Measurements from ENCODE around the gene CAPSL.

The CAPSL gene

GRCh38 chr5:35878079-35878478 is 60.3 kb downstream of the CAPSL start:
- Histone ChIP-seq H3K4me3 (no peak overlapping the region), H3K4me1 (no peaks in the 10 kb centered on the region), H3K9me3 (no peaks in the 10 kb centered on the region), H3K36me3 (replicated peaks) (no peaks in the 10 kb centered on the region), H3K27me3 (ENCODE audit: low read depth) (no peaks in the 10 kb centered on the region)
- no peak for DNase-seq (ENCODE audit: low spot score in 2 of 2)
- in situ Hi-C loops (cut with MboI; ENCODE audit: low sequenced_read_pairs): no loop called here

GRCh38 chr5:35877655-35878054 is 60.8 kb downstream of the CAPSL start:
- Histone ChIP-seq H3K36me3 (replicated peaks) (no peaks in the 10 kb centered on the region), H3K27me3 (ENCODE audit: low read depth) (no peaks in the 10 kb centered on the region), H3K9me3 (no peaks in the 10 kb centered on the region), H3K4me1 (no peaks in the 10 kb centered on the region), H3K4me3 (no peak overlapping the region)
- in situ Hi-C loops (cut with MboI; ENCODE audit: low sequenced_read_pairs): no loop called here
- no peak for DNase-seq (ENCODE audit: low spot score in 2 of 2)

- DNase-seq (ENCODE audit: low spot score in 2 of 2): no peak
- Histone ChIP-seq H3K4me3 (no peak overlapping the region), H3K36me3 (replicated peaks) (no peaks in the 10 kb centered on the region), H3K4me1 (no peaks in the 10 kb centered on the region), H3K27me3 (ENCODE audit: low read depth) (no peaks in the 10 kb centered on the region), H3K9me3 (no peaks in the 10 kb centered on the region)
- in situ Hi-C loops (cut with MboI; ENCODE audit: low sequenced_read_pairs): no loop called here
Observed at GRCh38 chr5:35876922-35877321, 61.5 kb downstream of the CAPSL start.

GRCh38 chr5:35876454-35876853 is 62.0 kb downstream of the CAPSL start:
- H3K4me3 ChIP-seq: no peak overlapping the region
- H3K36me3 ChIP-seq (replicated peaks): no peaks in the 10 kb centered on the region
- no peak for DNase-seq (ENCODE audit: low spot score in 2 of 2)
- H3K9me3 ChIP-seq: no peaks in the 10 kb centered on the region
- in situ Hi-C loops (cut with MboI; ENCODE audit: low sequenced_read_pairs): no loop called here
- H3K27me3 ChIP-seq (ENCODE audit: low read depth): no peaks in the 10 kb centered on the region
- no peaks in the 10 kb centered on the region for H3K4me1 ChIP-seq

- H3K27me3 ChIP-seq (ENCODE audit: low read depth): no peaks in the 10 kb centered on the region
- H3K4me3 ChIP-seq: no peak overlapping the region
- DNase-seq (ENCODE audit: low spot score in 2 of 2): no peak
- no peaks in the 10 kb centered on the region for H3K4me1 ChIP-seq
- no peaks in the 10 kb centered on the region for H3K36me3 ChIP-seq (replicated peaks)
- no peaks in the 10 kb centered on the region for H3K9me3 ChIP-seq
- in situ Hi-C loops (cut with MboI; ENCODE audit: low sequenced_read_pairs): no loop called here
Observed at GRCh38 chr5:35870605-35871004, 67.8 kb downstream of the CAPSL start.

GRCh38 chr5:35869685-35870277 is 68.6 kb downstream of the CAPSL start:
- Histone ChIP-seq H3K4me3 (no peak overlapping the region), H3K36me3 (replicated peaks) (no peaks in the 10 kb centered on the region), H3K27me3 (ENCODE audit: low read depth) (no peaks in the 10 kb centered on the region), H3K9me3 (peaks cover 4% of the 10 kb centered on the region; the same call in 1 of the 2 replicates), H3K4me1 (no peaks in the 10 kb centered on the region)
- in situ Hi-C loops (cut with MboI; ENCODE audit: low sequenced_read_pairs): no loop called here
- DNase-seq (ENCODE audit: low spot score in 2 of 2): no peak

- in situ Hi-C loops (cut with MboI; ENCODE audit: low sequenced_read_pairs): no loop called here
- Histone ChIP-seq H3K4me1 (no peaks in the 10 kb centered on the region), H3K4me3 (no peak overlapping the region), H3K27me3 (ENCODE audit: low read depth) (no peaks in the 10 kb centered on the region), H3K9me3 (peaks cover 4% of the 10 kb centered on the region; the same call in 1 of the 2 replicates), H3K36me3 (replicated peaks) (no peaks in the 10 kb centered on the region)
- DNase-seq (ENCODE audit: low spot score in 2 of 2): no peak
Observed at GRCh38 chr5:35867998-35868397, 70.4 kb downstream of the CAPSL start.

- Histone ChIP-seq H3K27me3 (ENCODE audit: low read depth) (no peaks in the 10 kb centered on the region), H3K36me3 (replicated peaks) (no peaks in the 10 kb centered on the region), H3K4me3 (no peak overlapping the region), H3K9me3 (peaks cover 4% of the 10 kb centered on the region; the same call in 1 of the 2 replicates), H3K4me1 (peaks cover 29% of the 10 kb centered on the region)
- in situ Hi-C loops (cut with MboI; ENCODE audit: low sequenced_read_pairs): no loop called here
- DNase-seq (ENCODE audit: low spot score in 2 of 2): no peak
Observed at GRCh38 chr5:35863159-35863558, 75.3 kb downstream of the CAPSL start.

GRCh38 chr5:35862126-35862525 is 76.3 kb downstream of the CAPSL start:
- DNase-seq (ENCODE audit: low spot score in 2 of 2): no peak
- in situ Hi-C loops (cut with MboI; ENCODE audit: low sequenced_read_pairs): no loop called here
- Histone ChIP-seq H3K27me3 (ENCODE audit: low read depth) (no peaks in the 10 kb centered on the region), H3K4me3 (no peak overlapping the region), H3K36me3 (replicated peaks) (no peaks in the 10 kb centered on the region), H3K4me1 (peaks cover 40% of the 10 kb centered on the region), H3K9me3 (peaks cover 4% of the 10 kb centered on the region; the same call in 1 of the 2 replicates)

GRCh38 chr5:35861718-35862117 is 76.7 kb downstream of the CAPSL start:
- H3K9me3 ChIP-seq: peaks cover 4% of the 10 kb centered on the region; the same call in 1 of the 2 replicates
- no peaks in the 10 kb centered on the region for H3K27me3 ChIP-seq (ENCODE audit: low read depth)
- peaks cover 42% of the 10 kb centered on the region for H3K4me1 ChIP-seq
- no peak for DNase-seq (ENCODE audit: low spot score in 2 of 2)
- H3K36me3 ChIP-seq (replicated peaks): no peaks in the 10 kb centered on the region
- in situ Hi-C loops (cut with MboI; ENCODE audit: low sequenced_read_pairs): no loop called here
- no peak overlapping the region for H3K4me3 ChIP-seq

- DNase-seq (ENCODE audit: low spot score in 2 of 2): peak; percentile 38 to 40
- H3K36me3 ChIP-seq (replicated peaks): no peaks in the 10 kb centered on the region
- H3K4me3 ChIP-seq: no peak overlapping the region
- no peaks in the 10 kb centered on the region for H3K27me3 ChIP-seq (ENCODE audit: low read depth)
- in situ Hi-C loops (cut with MboI; ENCODE audit: low sequenced_read_pairs): no loop called here
- peaks cover 44% of the 10 kb centered on the region for H3K4me1 ChIP-seq
- peaks cover 4% of the 10 kb centered on the region; the same call in 1 of the 2 replicates for H3K9me3 ChIP-seq
Observed at GRCh38 chr5:35860686-35861085, 77.7 kb downstream of the CAPSL start.

GRCh38 chr5:35859101-35859661 is 79.2 kb downstream of the CAPSL start:
- in situ Hi-C loops (cut with MboI; ENCODE audit: low sequenced_read_pairs): no loop called here
- DNase-seq (ENCODE audit: low spot score in 2 of 2): peak; percentile 52 to 59
- peaks cover 44% of the 10 kb centered on the region for H3K4me1 ChIP-seq
- no peak overlapping the region for H3K4me3 ChIP-seq
- no peaks in the 10 kb centered on the region for H3K36me3 ChIP-seq (replicated peaks)
- H3K27me3 ChIP-seq (ENCODE audit: low read depth): no peaks in the 10 kb centered on the region
- no peaks in the 10 kb centered on the region for H3K9me3 ChIP-seq

GRCh38 chr5:35857606-35858205 is 80.7 kb downstream of the CAPSL start:
- no peaks in the 10 kb centered on the region for H3K27me3 ChIP-seq (ENCODE audit: low read depth)
- no peaks in the 10 kb centered on the region for H3K9me3 ChIP-seq
- peak in 1 of 2 experiments; percentile 12 for DNase-seq (ENCODE audit: low spot score in 2 of 2)
- H3K36me3 ChIP-seq (replicated peaks): no peaks in the 10 kb centered on the region
- in situ Hi-C loops (cut with MboI; ENCODE audit: low sequenced_read_pairs): no loop called here
- no peak overlapping the region for H3K4me3 ChIP-seq
- H3K4me1 ChIP-seq: peaks cover 44% of the 10 kb centered on the region

- H3K4me3 ChIP-seq: no peak within 1 kb of the TSS
- H3K27me3 ChIP-seq (ENCODE audit: low read depth): no peaks in the 10 kb centered on the region
- H3K4me1 ChIP-seq: peaks cover 44% of the 10 kb centered on the region
- no peaks in the 10 kb centered on the region for H3K9me3 ChIP-seq
- in situ Hi-C loops (cut with MboI; ENCODE audit: low sequenced_read_pairs): no loop called here
- no peak for DNase-seq (ENCODE audit: low spot score in 2 of 2)
- H3K36me3 ChIP-seq (replicated peaks): no peaks in the 10 kb centered on the region
Observed at GRCh38 chr5:35856765-35857351, 81.6 kb downstream of the CAPSL start, which contains the start of gene IL7R. IL7R (plus strand) TSS chr5:35856891; CDS start chr5:35856978, 87 bp downstream.

All from HAP-1 (cell line).